A673 (cell line): ENCODE data around the gene ALKBH3. TPM values are rescaled to one million over a fixed set of nuclear protein-coding genes. Genes with fewer than 3 reads are reported as not detected.

ENCODE experiments used
- BruUV-seq: library from RNA; stranded (reverse); fragments of 400-500 nt; replicated peaks from 2 replicates; lab custom pipeline; 2021; lab: Mats Ljungman, UMichigan
- CTCF ChIA-PET: fragments of 300-600 bp; sonication (Branson Sonifier 250); formaldehyde crosslinking; loops from one replicate; lab custom pipeline; 2022; ENCODE audit warnings: antibody characterized with exemption; lab: Charles Lee
- POLR2A ChIA-PET: fragments of 300-600 bp; sonication (Branson Sonifier 250); formaldehyde crosslinking; loops from one replicate; lab custom pipeline; 2022; ENCODE audit warnings: antibody characterized with exemption; ENCODE audit not compliant: low non-redundant PET; lab: Charles Lee
- DNase-seq: peaks from one replicate; pipeline ENCODE4 v3.0.0-alpha.2; 2015; ENCODE audit warnings: low spot score
- H3K27ac ChIP-seq: fragments of 200-600 bp; sonication (generic); 2 replicates; pipeline ENCODE4 v1.5.1; 2016; ENCODE audit warnings: mixed run types, low read depth, mild to moderate bottlenecking, mixed read lengths, antibody characterized with exemption, low read length; ENCODE audit not compliant: poor library complexity, severe bottlenecking
- H3K27me3 ChIP-seq: fragments of 200-600 bp; sonication (generic); replicated peaks from 2 replicates; pipeline ENCODE4 v1.6.1; 2017; ENCODE audit warnings: mixed run types, low read depth, mild to moderate bottlenecking, mixed read lengths, antibody characterized with exemption, low read length; ENCODE audit not compliant: insufficient read depth, poor library complexity
- H3K36me3 ChIP-seq: fragments of 200-600 bp; sonication (generic); 2 replicates; pipeline ENCODE4 v1.6.1; 2016; ENCODE audit warnings: mixed run types, mild to moderate bottlenecking, mixed read lengths, antibody characterized with exemption, low read length; ENCODE audit not compliant: insufficient read depth, poor library complexity, severe bottlenecking
- H3K4me1 ChIP-seq: fragments of 200-600 bp; sonication (generic); 2 replicates; pipeline ENCODE4 v1.6.1; 2017; ENCODE audit warnings: mixed run types, mild to moderate bottlenecking, mixed read lengths, antibody characterized with exemption, low read length; ENCODE audit not compliant: insufficient read depth, poor library complexity, severe bottlenecking
- H3K4me3 ChIP-seq: fragments of 200-600 bp; sonication (generic); 2 replicates; pipeline ENCODE4 v1.5.1; 2016; ENCODE audit warnings: low read depth, mixed run types, mild to moderate bottlenecking, mixed read lengths, low read length; ENCODE audit not compliant: poor library complexity, severe bottlenecking
- H3K9me3 ChIP-seq: fragments of 200-600 bp; sonication (generic); 2 replicates; pipeline ENCODE4 v1.6.1; 2016; ENCODE audit warnings: mixed run types, low read depth, mild to moderate bottlenecking, mixed read lengths, antibody characterized with exemption, low read length; ENCODE audit not compliant: poor library complexity, severe bottlenecking
- CTCF ChIP-seq: fragments of 300-800, 200-600 bp; sonication (generic); conservative IDR thresholded peaks from 2 replicates; pipeline ENCODE4 v1.5.1; 2017; ENCODE audit warnings: low read depth, mild to moderate bottlenecking, antibody characterized with exemption, low read length, moderate library complexity, mixed read lengths
- EZH2 ChIP-seq: fragments of 200-600 bp; sonication (generic); IDR thresholded peaks from 2 replicates; pipeline ENCODE4 v1.6.1; 2017; ENCODE audit warnings: borderline replicate concordance, low read depth, mild to moderate bottlenecking, mixed read lengths, antibody characterized with exemption, low read length; ENCODE audit not compliant: poor library complexity, severe bottlenecking
- intact Hi-C: fragments of 100-400 bp; cut with micrococcal nuclease; formaldehyde crosslinking; loops from one replicate; pipeline ENCODE4 v1.10.0; 2022; ENCODE audit not compliant: unreplicated experiment
- total RNA-seq: library from RNA; stranded (reverse); gene quantifications from 2 replicates; pipeline ENCODE4 v1.2.3, GENCODE V29; 2021

ALKBH3 gene
- total RNA-seq, 1 experiment from 2014 or later = 96.6 TPM

GRCh38 chr11:43924112-43924855 lies 43.7 kb downstream of the ALKBH3 start:
- no TSS peak for BruUV-seq
- TF ChIP-seq CTCF (peak; percentile 53; the same call in 1 of the 2 replicates), EZH2 (no peak)
- peak overlapping the region; percentile 14 for H3K27ac ChIP-seq
- peaks cover 21% of the 10 kb centered on the region for H3K36me3 ChIP-seq
- ChIA-PET CTCF (no interaction called here), POLR2A (no interaction called here)
- H3K27me3 ChIP-seq = no peaks in the 10 kb centered on the region
- intact Hi-C loops = no loop called here
- no peaks in the 10 kb centered on the region for H3K9me3 ChIP-seq
- DNase-seq = no peak
- H3K4me3 ChIP-seq = no peak overlapping the region
- H3K4me1 ChIP-seq = peaks cover 21% of the 10 kb centered on the region

DNA sequence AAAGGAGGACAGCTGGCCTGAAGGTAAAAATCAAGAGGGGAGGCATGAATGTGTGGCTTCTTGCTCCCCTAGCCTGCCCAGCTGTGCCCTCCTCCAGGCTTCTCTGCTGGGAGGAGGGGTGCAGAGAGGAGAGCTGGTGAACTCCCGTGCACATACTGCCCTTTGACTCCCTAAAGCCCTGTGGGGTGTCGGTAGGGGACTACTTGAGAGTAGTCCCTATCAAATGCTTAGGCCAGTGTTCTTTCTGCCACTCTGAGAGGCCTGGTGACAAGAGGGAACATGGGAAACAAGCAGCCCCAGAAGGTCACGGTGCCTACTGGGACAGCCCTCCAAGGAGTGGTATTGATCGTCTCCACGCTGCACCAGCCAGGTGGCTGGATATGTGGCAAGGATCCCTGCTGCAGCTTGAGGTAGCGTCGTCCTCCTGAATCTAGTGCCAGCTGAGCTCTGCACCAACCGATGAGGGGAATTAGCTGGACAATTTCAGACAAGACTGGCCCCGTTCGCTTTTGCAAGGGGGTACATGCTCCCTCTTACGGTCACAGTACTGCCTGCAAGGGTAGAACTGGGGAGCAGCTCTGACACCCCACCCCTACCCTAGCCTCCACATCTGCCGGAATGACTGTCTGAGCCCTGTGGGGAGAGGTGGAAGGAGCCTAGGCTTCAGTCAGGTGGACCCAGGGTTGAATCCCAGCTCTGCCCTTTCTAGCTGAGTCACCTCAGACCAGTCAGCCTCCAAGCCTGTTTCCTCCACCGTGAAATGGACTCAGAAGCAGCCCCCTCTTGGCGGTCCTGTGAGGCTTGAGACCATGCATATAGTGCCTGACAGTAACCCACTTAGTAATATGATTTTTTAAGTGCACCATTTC lies 44.7 kb downstream of the ALKBH3 start:
- intact Hi-C loops = no loop called here
- Histone ChIP-seq H3K36me3 (peaks cover 10% of the 10 kb centered on the region), H3K9me3 (no peaks in the 10 kb centered on the region), H3K27me3 (no peaks in the 10 kb centered on the region), H3K4me1 (peaks cover 20% of the 10 kb centered on the region), H3K4me3 (no peak overlapping the region), H3K27ac (no peak overlapping the region)
- ChIA-PET CTCF (no interaction called here), POLR2A (interaction anchor here (0.7 kb wide), 1 partner anchor 16 kb away, joined by 4 read pairs; no protein-coding TSS in a partner anchor)
- BruUV-seq = no TSS peak
- DNase-seq = no peak
- no peak for TF ChIP-seq CTCF
- TF ChIP-seq EZH2 = no peak

GRCh38 chr11:43925932-43926505 lies 45.4 kb downstream of the ALKBH3 start:
- peaks cover 3% of the 10 kb centered on the region for H3K36me3 ChIP-seq
- no peak overlapping the region for H3K27ac ChIP-seq
- ChIA-PET CTCF (no interaction called here), POLR2A (interaction anchor here (0.7 kb wide), 1 partner anchor 15 kb away, joined by 4 read pairs; no protein-coding TSS in a partner anchor)
- no TSS peak for BruUV-seq
- H3K4me1 ChIP-seq = peaks cover 13% of the 10 kb centered on the region
- no peaks in the 10 kb centered on the region for H3K9me3 ChIP-seq
- no peak for DNase-seq
- H3K4me3 ChIP-seq = no peak overlapping the region
- intact Hi-C loops = no loop called here
- no peaks in the 10 kb centered on the region for H3K27me3 ChIP-seq
- TF ChIP-seq CTCF (no peak), EZH2 (no peak)
